Measurements from ENCODE around the gene NGEF.

Gene NGEF

GRCh38 chr2:232894251-232894650 lies 118.8 kb downstream of the NGEF start:
- no peak for DNase-seq

- DNase-seq, result no peak
Observed at GRCh38 chr2:232893834-232894233, 119.2 kb downstream of the NGEF start.

- DNase-seq, result no peak
Observed at GRCh38 chr2:232892843-232893242, 120.2 kb downstream of the NGEF start.

- DNase-seq, result no peak
Observed at GRCh38 chr2:232892221-232892620, 120.8 kb downstream of the NGEF start.

GRCh38 chr2:232891621-232892071 lies 121.4 kb downstream of the NGEF start:
- DNase-seq, result peak in 1 of 3 experiments; percentile 52

- peak; percentile 55 to 78 (median 58) for DNase-seq
Observed at GRCh38 chr2:232890896-232891601, 122.0 kb downstream of the NGEF start.

- DNase-seq, result no peak
Observed at GRCh38 chr2:232890536-232890895, 122.5 kb downstream of the NGEF start.

- DNase-seq, result no peak
Observed at GRCh38 chr2:232889876-232890401, 123.1 kb downstream of the NGEF start.

- no peak for DNase-seq
Observed at GRCh38 chr2:232888839-232889529, 124.1 kb downstream of the NGEF start.

GRCh38 chr2:232888099-232888836 lies 124.8 kb downstream of the NGEF start:
- no peak for DNase-seq

GRCh38 chr2:232887171-232887850 lies 125.7 kb downstream of the NGEF start:
- DNase-seq, result no peak

GRCh38 chr2:232886632-232887031 lies 126.4 kb downstream of the NGEF start:
- DNase-seq, result no peak

- DNase-seq, result no peak
Observed at GRCh38 chr2:232886176-232886575, 126.9 kb downstream of the NGEF start.

GRCh38 chr2:232885264-232885961 lies 127.6 kb downstream of the NGEF start:
- no peak for DNase-seq

GRCh38 chr2:232884549-232885263 lies 128.3 kb downstream of the NGEF start:
- no peak for DNase-seq

- no peak for DNase-seq
Observed at GRCh38 chr2:232884001-232884421, 129.0 kb downstream of the NGEF start.

- DNase-seq, result no peak
Observed at GRCh38 chr2:232883116-232883721, 129.8 kb downstream of the NGEF start.

GRCh38 chr2:232882505-232883115 lies 130.4 kb downstream of the NGEF start:
- no peak for DNase-seq

GRCh38 chr2:232882085-232882484 lies 131.0 kb downstream of the NGEF start:
- DNase-seq, result no peak

GRCh38 chr2:232880764-232881351 lies 132.2 kb downstream of the NGEF start:
- DNase-seq, result no peak
